ENCODE measurements around the gene SRPK2. TPM values are rescaled to one million over a fixed set of nuclear protein-coding genes. Genes with fewer than 3 reads are reported as not detected.

The SRPK2 gene
- total RNA-seq, 1 experiment from 2014 or later: 27.6 TPM

DNA sequence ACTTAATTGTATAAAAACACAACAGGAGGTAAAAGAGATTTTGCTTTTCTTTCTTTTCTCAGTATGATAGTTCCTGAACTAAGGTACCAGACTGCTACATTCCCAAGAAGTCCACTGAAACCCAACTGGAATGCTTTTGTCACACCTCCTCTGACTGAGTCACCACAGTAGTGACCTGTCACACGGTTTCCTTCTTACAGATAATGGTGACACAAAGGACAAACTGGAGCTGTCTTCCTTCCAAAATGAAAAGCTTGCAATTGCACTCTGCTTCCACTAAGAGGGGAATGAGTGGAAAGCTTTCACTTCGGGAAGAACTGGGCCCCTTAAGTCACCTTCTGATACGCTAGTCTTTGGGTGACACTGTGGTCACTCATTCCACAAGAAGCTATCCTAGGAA, 252.5 kb downstream of the SRPK2 start:
- DNase-seq (ENCODE audit: low read depth): peak; percentile 30
- in situ Hi-C loops (cut with HindIII; ENCODE audit: low pct_unique_long_range_greater_than_20kb, low sequenced_read_pairs): no loop called here

DNA sequence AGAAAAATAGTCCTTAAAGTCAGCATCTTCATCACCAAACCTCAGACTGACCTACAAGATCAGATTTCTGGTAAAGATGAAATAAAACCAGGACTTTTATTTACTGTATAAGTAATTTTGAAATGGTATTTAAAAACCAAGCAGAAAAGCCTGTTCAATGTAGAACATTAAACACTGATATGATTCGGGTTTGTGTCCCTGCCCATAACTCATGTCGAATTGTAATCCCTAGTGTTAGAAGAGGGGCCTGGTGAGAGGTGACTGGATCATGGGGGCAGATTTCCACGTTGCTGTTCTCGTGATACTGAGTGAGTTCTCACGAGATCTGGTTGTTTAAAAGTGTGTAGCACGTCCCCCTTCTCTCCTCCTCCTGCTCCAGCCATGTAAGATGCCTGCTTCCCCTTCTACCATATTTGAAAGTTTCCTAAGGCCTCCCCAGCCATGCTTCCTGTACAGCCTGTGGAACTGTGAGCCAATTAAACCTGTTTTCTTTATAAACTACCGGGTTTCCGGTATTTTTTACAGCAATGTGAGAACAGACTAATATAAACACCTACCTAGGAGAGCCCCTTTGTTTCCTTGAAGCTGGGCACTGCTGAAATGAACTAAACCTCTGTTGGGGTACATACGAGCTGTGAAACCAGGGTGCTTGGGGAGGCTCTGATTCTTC, 254.6 kb downstream of the SRPK2 start:
- in situ Hi-C loops (cut with HindIII; ENCODE audit: low pct_unique_long_range_greater_than_20kb, low sequenced_read_pairs): no loop called here
- DNase-seq (ENCODE audit: low read depth): no peak

DNA sequence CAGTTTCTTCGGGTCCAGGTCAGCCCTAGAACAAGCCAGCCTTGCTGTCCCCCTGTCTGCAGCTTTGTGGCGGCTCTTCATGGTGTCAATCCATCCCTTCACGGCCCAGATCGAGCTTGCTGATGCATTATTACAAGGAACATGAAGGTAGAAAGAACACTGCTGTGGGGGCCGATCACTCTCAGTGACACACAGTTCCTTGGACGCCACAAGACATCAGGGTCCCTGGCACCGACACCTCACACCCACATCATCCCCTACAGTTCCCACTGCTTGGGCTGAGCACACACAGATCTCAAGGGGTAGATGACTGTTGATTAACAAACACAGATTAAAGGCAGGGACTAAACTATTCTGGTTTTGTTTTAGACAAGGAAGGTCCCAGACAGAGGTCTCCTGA, 255.4 kb downstream of the SRPK2 start:
- DNase-seq (ENCODE audit: low read depth): no peak
- in situ Hi-C loops (cut with HindIII; ENCODE audit: low pct_unique_long_range_greater_than_20kb, low sequenced_read_pairs): no loop called here

DNA sequence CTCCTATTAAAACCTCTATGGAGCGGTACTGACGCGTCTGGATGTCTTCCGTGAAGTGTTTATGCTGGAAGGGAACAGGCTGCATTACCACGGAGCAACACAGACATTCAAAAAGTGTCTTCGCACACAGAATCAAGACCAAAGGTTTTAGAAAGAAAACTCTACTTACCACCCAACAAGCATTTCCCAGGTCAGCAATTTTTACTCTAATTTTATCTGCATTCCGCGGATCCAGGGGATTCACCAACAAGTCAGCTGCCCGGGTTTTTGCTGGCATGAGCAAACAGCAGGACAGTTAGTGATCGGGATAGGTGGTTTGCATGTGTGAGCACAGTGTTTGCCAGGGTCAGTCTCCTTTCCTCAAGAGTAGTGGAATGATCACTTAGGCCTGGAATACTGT, 255.9 kb downstream of the SRPK2 start:
- in situ Hi-C loops (cut with HindIII; ENCODE audit: low pct_unique_long_range_greater_than_20kb, low sequenced_read_pairs): no loop called here
- DNase-seq (ENCODE audit: low read depth): no peak

GRCh38 chr7:105132335-105132734, 256.4 kb downstream of the SRPK2 start:
- in situ Hi-C loops (cut with HindIII; ENCODE audit: low pct_unique_long_range_greater_than_20kb, low sequenced_read_pairs): no loop called here
- no peak for DNase-seq (ENCODE audit: low read depth)

DNA sequence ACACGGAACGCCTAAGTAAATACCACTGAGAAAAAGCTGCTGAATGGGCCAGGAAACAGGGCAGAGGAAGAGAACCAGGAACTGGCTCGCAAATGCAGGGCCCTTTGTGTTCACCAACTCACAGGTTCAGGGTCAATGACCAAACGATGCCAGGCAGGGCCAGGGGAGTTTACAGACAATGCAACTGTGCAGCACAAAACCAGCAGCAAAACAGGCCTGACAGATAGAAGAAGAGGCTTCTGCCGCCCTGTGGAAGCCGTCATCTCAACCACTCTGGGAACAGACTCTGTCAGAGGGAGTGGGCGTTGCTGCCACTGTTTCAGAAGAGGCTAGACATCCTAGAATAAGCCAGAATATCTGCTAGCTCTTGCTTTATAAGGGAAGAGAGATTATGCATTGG, 256.8 kb downstream of the SRPK2 start:
- in situ Hi-C loops (cut with HindIII; ENCODE audit: low pct_unique_long_range_greater_than_20kb, low sequenced_read_pairs): no loop called here

DNA sequence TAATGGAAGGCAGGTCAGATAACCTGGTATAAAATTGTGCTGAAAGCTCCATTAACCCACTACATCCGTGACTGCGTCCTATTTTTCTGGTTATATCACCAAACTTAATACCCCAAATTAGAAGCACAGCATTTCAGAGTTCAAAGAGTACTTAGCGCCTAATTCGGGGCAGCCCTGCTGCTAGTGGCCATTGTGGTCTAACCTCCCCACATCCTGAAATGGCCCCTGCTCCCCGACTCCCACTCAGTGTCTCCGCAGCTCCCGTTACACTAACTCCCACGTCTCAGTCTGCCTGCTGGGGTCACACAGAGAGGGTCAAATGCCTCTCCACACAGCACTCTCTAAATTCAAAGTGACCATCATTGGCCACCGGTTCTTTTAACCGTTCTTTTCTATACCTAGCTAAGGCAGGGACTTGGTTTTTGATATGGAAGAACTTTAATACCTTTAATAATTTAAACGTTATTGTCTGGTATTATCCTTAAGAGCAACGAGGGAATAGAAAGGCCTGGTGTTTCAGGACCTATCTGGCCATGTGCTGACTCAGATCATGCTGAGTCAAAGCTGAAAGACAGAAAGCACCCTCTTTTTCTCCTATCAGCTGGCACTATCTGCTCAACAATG, 257.6 kb downstream of the SRPK2 start:
- no peak for DNase-seq (ENCODE audit: low read depth)
- in situ Hi-C loops (cut with HindIII; ENCODE audit: low pct_unique_long_range_greater_than_20kb, low sequenced_read_pairs): no loop called here

More for the DNA sequence above, 256.8 kb downstream of the SRPK2 start:
- DNase-seq (ENCODE audit: low read depth): no peak

DNA sequence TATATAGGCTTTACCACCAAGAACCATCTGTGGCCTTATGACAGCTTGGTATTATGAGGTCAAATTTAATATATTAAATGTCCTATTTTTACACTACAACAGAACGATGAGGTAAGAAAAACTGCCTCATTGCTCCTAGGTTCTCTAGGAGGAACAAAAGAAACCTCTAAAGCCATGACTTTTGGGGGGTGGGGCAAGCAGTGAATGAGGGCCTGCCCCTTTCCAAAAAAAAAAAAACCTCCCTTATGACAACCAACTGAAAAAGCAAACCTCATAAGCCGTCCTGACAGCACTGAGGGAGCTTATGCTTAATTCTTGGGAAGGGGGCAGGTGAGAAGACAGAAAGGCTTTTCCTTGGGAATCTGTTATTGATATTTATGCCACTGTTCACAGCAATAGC, 258.1 kb downstream of the SRPK2 start:
- in situ Hi-C loops (cut with HindIII; ENCODE audit: low pct_unique_long_range_greater_than_20kb, low sequenced_read_pairs): no loop called here
- DNase-seq (ENCODE audit: low read depth): no peak

GRCh38 chr7:105130048-105130447, 258.7 kb downstream of the SRPK2 start:
- DNase-seq (ENCODE audit: low read depth): no peak
- in situ Hi-C loops (cut with HindIII; ENCODE audit: low pct_unique_long_range_greater_than_20kb, low sequenced_read_pairs): no loop called here

GRCh38 chr7:105127179-105127578, 261.5 kb downstream of the SRPK2 start:
- no peak for DNase-seq (ENCODE audit: low read depth)
- in situ Hi-C loops (cut with HindIII; ENCODE audit: low pct_unique_long_range_greater_than_20kb, low sequenced_read_pairs): no loop called here

GRCh38 chr7:105126436-105126975, 262.2 kb downstream of the SRPK2 start:
- DNase-seq (ENCODE audit: low read depth): no peak
- in situ Hi-C loops (cut with HindIII; ENCODE audit: low pct_unique_long_range_greater_than_20kb, low sequenced_read_pairs): no loop called here

GRCh38 chr7:105125745-105126144, 263.0 kb downstream of the SRPK2 start:
- in situ Hi-C loops (cut with HindIII; ENCODE audit: low pct_unique_long_range_greater_than_20kb, low sequenced_read_pairs): no loop called here
- no peak for DNase-seq (ENCODE audit: low read depth)

DNA sequence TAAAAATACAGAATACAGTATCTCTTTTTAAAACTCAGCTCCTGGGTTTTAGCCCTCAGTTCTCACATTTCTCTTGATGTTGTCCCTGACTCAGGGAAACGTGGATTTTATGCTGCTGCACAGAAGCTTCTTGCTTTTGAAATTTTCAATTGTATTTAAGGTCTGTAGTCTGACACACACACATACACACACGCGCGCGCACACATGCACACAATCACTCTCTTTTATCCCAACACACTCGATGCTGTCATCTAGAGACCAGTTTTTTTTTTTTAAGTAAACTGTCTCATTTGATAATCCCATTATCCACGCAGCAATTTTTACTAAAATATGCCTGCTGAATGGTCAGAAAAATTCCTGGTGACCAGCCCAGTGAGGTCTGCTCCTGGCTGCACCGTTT, 266.1 kb downstream of the SRPK2 start:
- in situ Hi-C loops (cut with HindIII; ENCODE audit: low pct_unique_long_range_greater_than_20kb, low sequenced_read_pairs): no loop called here
- no peak for DNase-seq (ENCODE audit: low read depth)

- DNase-seq (ENCODE audit: low read depth): no peak
- in situ Hi-C loops (cut with HindIII; ENCODE audit: low pct_unique_long_range_greater_than_20kb, low sequenced_read_pairs): no loop called here
Observed at GRCh38 chr7:105118612-105119600, 269.8 kb downstream of the SRPK2 start.

GRCh38 chr7:105112440-105113418, 276.0 kb downstream of the SRPK2 start:
- DNase-seq (ENCODE audit: low read depth): no peak
- in situ Hi-C loops (cut with HindIII; ENCODE audit: low pct_unique_long_range_greater_than_20kb, low sequenced_read_pairs): no loop called here

GRCh38 chr7:105107458-105107857, 281.3 kb downstream of the SRPK2 start:
- no peak for DNase-seq (ENCODE audit: low read depth)
- in situ Hi-C loops (cut with HindIII; ENCODE audit: low pct_unique_long_range_greater_than_20kb, low sequenced_read_pairs): no loop called here

GRCh38 chr7:105106473-105106872, 282.2 kb downstream of the SRPK2 start:
- no peak for DNase-seq (ENCODE audit: low read depth)

DNA sequence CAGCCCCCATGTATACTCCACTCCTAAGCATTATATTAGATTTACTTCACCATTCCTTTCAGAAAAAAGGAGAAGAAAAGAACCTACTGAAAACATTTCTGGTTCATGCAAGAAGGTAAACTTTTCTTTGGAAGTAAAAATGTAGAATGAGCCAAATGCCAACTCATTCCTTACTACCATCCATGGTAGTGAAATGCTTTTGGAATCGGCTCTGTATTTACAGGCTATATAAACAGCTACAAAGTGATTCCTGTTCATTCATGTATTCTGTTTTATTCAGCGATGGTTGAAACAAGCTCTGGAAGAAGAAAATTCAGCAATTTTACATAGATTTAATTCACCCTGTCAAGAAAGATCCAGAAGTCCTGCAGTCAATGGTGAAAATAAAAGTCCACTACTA, 283.1 kb downstream of the SRPK2 start:
- in situ Hi-C loops (cut with HindIII; ENCODE audit: low pct_unique_long_range_greater_than_20kb, low sequenced_read_pairs): no loop called here
- DNase-seq (ENCODE audit: low read depth): no peak

More at GRCh38 chr7:105106473-105106872, 282.2 kb downstream of the SRPK2 start:
- in situ Hi-C loops (cut with HindIII; ENCODE audit: low pct_unique_long_range_greater_than_20kb, low sequenced_read_pairs): no loop called here
